Lung (tissue), 12 donors: ENCODE measurements around the gene MTA3. TPM values are rescaled to one million over a fixed set of nuclear protein-coding genes. Genes with fewer than 3 reads are reported as not detected.

Experiments
- ATAC-seq: fragments of 200-7000 bp; cut with Tn5 transposase; one replicate; pipeline ENCODE4 v1.9.1; 2020; ENCODE audit warnings: moderate number of reproducible peaks; ENCODE audit not compliant: insufficient read depth, low FRiP score
- DNase-seq, 3 donors: peaks; one replicate each; pipeline ENCODE4 v3.0.0-alpha.2; 2013 to 2017
- H3K27ac ChIP-seq, 2 donors: one replicate each; pipeline ENCODE4 v1.5.1; 2013; ENCODE audit warnings: mild to moderate bottlenecking in 2 of 2, moderate library complexity in 2 of 2, control low read depth in 1 of 2, inconsistent platforms in 1 of 2, low read depth in 1 of 2, low read length in 1 of 2
- H3K27me3 ChIP-seq, 3 donors: one replicate each; pipeline ENCODE4 v1.5.1; 2013; ENCODE audit warnings: low read length in 2 of 3; ENCODE audit not compliant: control insufficient read depth in 3 of 3, insufficient read depth in 3 of 3
- H3K36me3 ChIP-seq, 4 donors: one replicate each; pipeline ENCODE4 v1.5.1; 2013; ENCODE audit warnings: low read length in 4 of 4, mild to moderate bottlenecking in 1 of 4, moderate library complexity in 1 of 4; ENCODE audit not compliant: control insufficient read depth in 4 of 4, insufficient read depth in 4 of 4
- H3K4me1 ChIP-seq, 5 donors: one replicate each; pipeline ENCODE4 v1.5.1; 2013; ENCODE audit warnings: low read length in 5 of 5, mild to moderate bottlenecking in 2 of 5, moderate library complexity in 1 of 5; ENCODE audit not compliant: control insufficient read depth in 5 of 5, insufficient read depth in 5 of 5
- H3K4me3 ChIP-seq: one replicate; pipeline ENCODE4 v1.5.1; 2013; ENCODE audit warnings: mild to moderate bottlenecking, control low read depth, moderate library complexity
- H3K9ac ChIP-seq, 2 donors: one replicate each; pipeline ENCODE4 v1.5.1; 2013; ENCODE audit warnings: low read length in 2 of 2, control low read depth in 1 of 2; ENCODE audit not compliant: insufficient read depth in 1 of 2
- H3K9me3 ChIP-seq, 4 donors: one replicate each; pipeline ENCODE4 v1.5.1; 2013; ENCODE audit warnings: low read length in 3 of 4, mild to moderate bottlenecking in 1 of 4, moderate library complexity in 1 of 4; ENCODE audit not compliant: control insufficient read depth in 4 of 4, insufficient read depth in 3 of 4
- CTCF ChIP-seq: IDR thresholded peaks from 2 replicates; pipeline ENCODE4 v1.5.1; 2012; ENCODE audit warnings: mild to moderate bottlenecking; ENCODE audit errors: control extremely low read depth, extremely low read depth
- WGBS, 2 donors: extraction: QIAGEN DNeasy Blood & Tissue Kit; methylation state at CpG; one replicate each; pipeline ENCODE4 v1.1.7; 2013; 5-methylcytosine and 5-hydroxymethylcytosine counted together
- polyA plus RNA-seq, 2 donors: library from polyadenylated mRNA; stranded (reverse); fragments of 200-250 nt; gene quantifications; one replicate each; pipeline ENCODE4 v1.2.1, GENCODE V29; 2013
- total RNA-seq, 2 donors: library from RNA; depleted of rRNA in 1 of 2; stranded (reverse); fragments of >200 nt in 1 of 2; gene quantifications; one replicate each; pipeline ENCODE4 v1.2.1, GENCODE V29; 2014 to 2021
- donor health status: control.
- donor health status: control.
- donor health status: Bipolar disorder and iron deficiency.
- donor health status: healthy.
- donor health status: DM: yes; HTN: yes; CAD: no.

MTA3 gene
- total and polyA plus RNA-seq, 4 donors = 9.2 to 65.8 (median 24.4) TPM

GRCh38 chr2:42645551-42645950, 77.1 kb downstream of the MTA3 start:
- no peak for ATAC-seq
- Histone ChIP-seq H3K4me1 (no peaks in the 10 kb centered on the region), H3K27me3 (no peaks in the 10 kb centered on the region), H3K4me3 (no peak overlapping the region), H3K9me3 (no peaks in the 10 kb centered on the region), H3K36me3 (peaks cover 0 to 23% (median 14%) of the 10 kb centered on the region in 4 donors), H3K27ac (no peak overlapping the region), H3K9ac (no peak overlapping the region)
- WGBS, 2 donors = 95 to 97% methylated on average over 2 of the region's 2 CpGs
- DNase-seq = no peak
- TF ChIP-seq CTCF = no peak

GRCh38 chr2:42648796-42649195, 80.4 kb downstream of the MTA3 start:
- 53 to 79% methylated on average over 8 of the region's 8 CpGs for WGBS, 2 donors
- no peaks in the 10 kb centered on the region for H3K4me1 ChIP-seq
- no peak for TF ChIP-seq CTCF
- H3K27ac ChIP-seq = no peak overlapping the region
- ATAC-seq (no peak), DNase-seq (no peak)
- H3K27me3 ChIP-seq = no peaks in the 10 kb centered on the region
- H3K9ac ChIP-seq = no peak overlapping the region
- H3K4me3 ChIP-seq = no peak overlapping the region
- no peaks in the 10 kb centered on the region for H3K9me3 ChIP-seq
- H3K36me3 ChIP-seq = peaks cover 0 to 26% (median 14%) of the 10 kb centered on the region in 4 donors

GRCh38 chr2:42651057-42651456, 82.6 kb downstream of the MTA3 start:
- Histone ChIP-seq H3K9ac (no peak overlapping the region), H3K9me3 (no peaks in the 10 kb centered on the region), H3K27me3 (no peaks in the 10 kb centered on the region), H3K4me3 (no peak overlapping the region), H3K36me3 (peaks cover 0 to 13% (median 4%) of the 10 kb centered on the region in 4 donors), H3K4me1 (peaks cover 0 to 4% (median 0%) of the 10 kb centered on the region in 5 donors), H3K27ac (no peak overlapping the region)
- DNase-seq (no peak), ATAC-seq (no peak)
- TF ChIP-seq CTCF = no peak
- WGBS, 2 donors = 88 to 89% methylated on average over 1 of the region's 1 CpG

- no peak for DNase-seq
- Histone ChIP-seq H3K36me3 (peaks cover 0 to 12% (median 2%) of the 10 kb centered on the region in 4 donors), H3K27me3 (no peaks in the 10 kb centered on the region), H3K27ac (no peak overlapping the region), H3K4me3 (no peak overlapping the region), H3K4me1 (peaks cover 0 to 4% (median 0%) of the 10 kb centered on the region in 5 donors), H3K9me3 (no peaks in the 10 kb centered on the region), H3K9ac (no peak overlapping the region)
- 77 to 86% methylated on average over 6 of the region's 6 CpGs for WGBS, 2 donors
- ATAC-seq = no peak
- no peak for TF ChIP-seq CTCF
Measured at GRCh38 chr2:42652086-42652485, 83.7 kb downstream of the MTA3 start.
